Activated naive CD8-positive, alpha-beta T cell treated with anti-CD3 and anti-CD28 coated beads for 36 hours (primary cell): Measurements from ENCODE around the gene LIPC. TPM values are rescaled to one million over a fixed set of nuclear protein-coding genes. Genes with fewer than 3 reads are reported as not detected.

Experiments
- DNase-seq: peaks from one replicate; pipeline ENCODE4 v3.0.0; 2021
- H3K27ac Mint-ChIP-seq: one replicate; pipeline ENCODE4 v1.8.0; 2022; ENCODE audit warnings: mild to moderate bottlenecking, moderate library complexity, mixed read lengths
- H3K27me3 Mint-ChIP-seq: one replicate; pipeline ENCODE4 v1.8.0; 2022; ENCODE audit warnings: mild to moderate bottlenecking, mixed read lengths
- H3K36me3 Mint-ChIP-seq: one replicate; pipeline ENCODE4 v1.8.0; 2021; ENCODE audit warnings: mild to moderate bottlenecking, mixed read lengths
- H3K4me1 Mint-ChIP-seq: one replicate; pipeline ENCODE4 v1.8.0; 2021; ENCODE audit warnings: mixed read lengths
- H3K4me3 Mint-ChIP-seq: one replicate; pipeline ENCODE4 v1.8.0; 2022; ENCODE audit warnings: mild to moderate bottlenecking, moderate library complexity, mixed read lengths
- H3K9me3 Mint-ChIP-seq: one replicate; pipeline ENCODE4 v1.8.0; 2022; ENCODE audit warnings: mixed read lengths
- total RNA-seq, 2 experiments: library from RNA; stranded (reverse); gene quantifications; one replicate each; pipeline ENCODE4 v1.2.3, GENCODE V29; 2021

LIPC gene
- total RNA-seq, 2 experiments from 2014 or later = 1.5 to 1.8 TPM

GRCh38 chr15:58419803-58420524 lies 11.8 kb upstream of the LIPC start:
- peaks cover 23% of the 10 kb centered on the region for H3K4me1 Mint-ChIP-seq
- H3K4me3 Mint-ChIP-seq = no peak overlapping the region
- H3K27ac Mint-ChIP-seq = peak overlapping the region; percentile 82
- no peak for DNase-seq
- peaks cover 13% of the 10 kb centered on the region for H3K9me3 Mint-ChIP-seq
- H3K36me3 Mint-ChIP-seq = peaks cover 37% of the 10 kb centered on the region
- H3K27me3 Mint-ChIP-seq = no peaks in the 10 kb centered on the region

DNA sequence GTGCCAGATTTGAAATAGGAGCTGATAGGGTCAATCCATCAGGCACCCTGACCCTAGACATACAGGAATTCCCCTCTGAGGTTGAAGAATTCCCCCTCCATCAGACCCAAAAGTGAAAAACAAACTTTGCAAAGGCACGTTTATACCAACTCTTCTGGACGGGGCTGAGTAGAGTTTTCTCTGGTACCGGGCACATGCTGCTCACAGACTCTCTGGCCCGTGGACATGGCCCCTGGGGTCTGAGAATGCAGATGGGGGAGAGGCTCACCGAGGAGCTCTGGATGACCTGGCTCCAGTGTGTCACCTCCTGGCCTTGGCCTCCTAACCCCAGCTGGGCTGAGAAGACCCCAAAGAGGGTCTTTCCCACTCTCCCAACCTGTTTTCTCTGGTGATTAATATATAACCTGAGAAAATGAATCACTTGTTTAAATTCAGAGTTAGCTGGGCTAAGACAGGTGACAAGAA lies 11.2 kb upstream of the LIPC start:
- Mint-ChIP-seq H3K27ac (peak overlapping the region; percentile 82), H3K4me1 (peaks cover 23% of the 10 kb centered on the region), H3K27me3 (no peaks in the 10 kb centered on the region), H3K36me3 (peaks cover 33% of the 10 kb centered on the region), H3K4me3 (no peak overlapping the region), H3K9me3 (peaks cover 9% of the 10 kb centered on the region)
- peak; percentile 26 for DNase-seq

- Mint-ChIP-seq H3K4me3 (no peak overlapping the region), H3K27me3 (no peaks in the 10 kb centered on the region), H3K27ac (no peak overlapping the region), H3K36me3 (peaks cover 22% of the 10 kb centered on the region), H3K9me3 (no peaks in the 10 kb centered on the region), H3K4me1 (peaks cover 25% of the 10 kb centered on the region)
- DNase-seq = no peak
Observed at GRCh38 chr15:58423205-58423604, 8.6 kb upstream of the LIPC start.

- H3K4me1 Mint-ChIP-seq = peaks cover 25% of the 10 kb centered on the region
- H3K36me3 Mint-ChIP-seq = peaks cover 18% of the 10 kb centered on the region
- H3K27me3 Mint-ChIP-seq = no peaks in the 10 kb centered on the region
- DNase-seq = no peak
- H3K4me3 Mint-ChIP-seq = no peak overlapping the region
- no peaks in the 10 kb centered on the region for H3K9me3 Mint-ChIP-seq
- no peak overlapping the region for H3K27ac Mint-ChIP-seq
Observed at GRCh38 chr15:58423831-58424608, 7.8 kb upstream of the LIPC start.

- no peak for DNase-seq
- Mint-ChIP-seq H3K27ac (no peak overlapping the region), H3K4me1 (peaks cover 24% of the 10 kb centered on the region), H3K9me3 (no peaks in the 10 kb centered on the region), H3K27me3 (no peaks in the 10 kb centered on the region), H3K4me3 (no peak overlapping the region), H3K36me3 (peaks cover 13% of the 10 kb centered on the region)
Observed at GRCh38 chr15:58424722-58425121, 7.1 kb upstream of the LIPC start.

DNA sequence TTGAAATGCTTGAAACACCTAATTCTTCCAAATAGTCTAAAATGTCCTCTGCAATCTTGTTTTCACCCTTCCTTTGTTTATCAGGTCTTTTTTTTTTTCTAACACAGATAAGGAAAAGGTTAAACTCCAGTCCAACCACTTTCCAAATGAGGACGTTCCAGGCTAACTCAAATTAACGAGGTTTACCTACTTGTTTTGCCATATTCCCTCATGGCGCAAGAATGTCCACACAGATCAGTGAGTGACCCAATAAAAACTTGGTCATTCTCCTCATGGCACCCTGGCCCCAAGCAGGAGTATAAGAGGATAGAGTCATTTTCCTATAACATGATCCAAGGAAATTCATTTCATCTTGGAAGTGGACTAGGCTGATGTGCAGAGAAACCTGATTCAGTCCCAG lies 6.6 kb upstream of the LIPC start:
- H3K4me1 Mint-ChIP-seq = peaks cover 20% of the 10 kb centered on the region
- H3K27ac Mint-ChIP-seq = no peak overlapping the region
- H3K27me3 Mint-ChIP-seq = no peaks in the 10 kb centered on the region
- H3K9me3 Mint-ChIP-seq = no peaks in the 10 kb centered on the region
- no peak overlapping the region for H3K4me3 Mint-ChIP-seq
- H3K36me3 Mint-ChIP-seq = peaks cover 9% of the 10 kb centered on the region
- DNase-seq = no peak

GRCh38 chr15:58425834-58426233 lies 6.0 kb upstream of the LIPC start:
- Mint-ChIP-seq H3K27ac (no peak overlapping the region), H3K4me1 (peaks cover 13% of the 10 kb centered on the region), H3K27me3 (no peaks in the 10 kb centered on the region), H3K4me3 (no peak overlapping the region), H3K9me3 (no peaks in the 10 kb centered on the region), H3K36me3 (peaks cover 5% of the 10 kb centered on the region)
- DNase-seq = no peak

- H3K27ac Mint-ChIP-seq = no peak overlapping the region
- H3K4me1 Mint-ChIP-seq = peaks cover 8% of the 10 kb centered on the region
- no peak overlapping the region for H3K4me3 Mint-ChIP-seq
- no peak for DNase-seq
- no peaks in the 10 kb centered on the region for H3K27me3 Mint-ChIP-seq
- peaks cover 5% of the 10 kb centered on the region for H3K36me3 Mint-ChIP-seq
- no peaks in the 10 kb centered on the region for H3K9me3 Mint-ChIP-seq
Observed at GRCh38 chr15:58426501-58426900, 5.3 kb upstream of the LIPC start.

- Mint-ChIP-seq H3K27ac (no peak overlapping the region), H3K9me3 (no peaks in the 10 kb centered on the region)
Observed at GRCh38 chr15:58427987-58428386, 3.8 kb upstream of the LIPC start.

GRCh38 chr15:58430224-58430787 lies 1.5 kb upstream of the LIPC start:
- no peaks in the 10 kb centered on the region for H3K36me3 Mint-ChIP-seq
- H3K4me1 Mint-ChIP-seq = peaks cover 3% of the 10 kb centered on the region
- no peaks in the 10 kb centered on the region for H3K27me3 Mint-ChIP-seq
- H3K4me3 Mint-ChIP-seq = no peak overlapping the region
- DNase-seq = no peak
- H3K27ac Mint-ChIP-seq = no peak overlapping the region
- H3K9me3 Mint-ChIP-seq = no peaks in the 10 kb centered on the region

More at GRCh38 chr15:58427987-58428386, 3.8 kb upstream of the LIPC start:
- no peak for DNase-seq
- Mint-ChIP-seq H3K27me3 (no peaks in the 10 kb centered on the region), H3K4me1 (peaks cover 7% of the 10 kb centered on the region), H3K4me3 (no peak overlapping the region), H3K36me3 (peaks cover 5% of the 10 kb centered on the region)

DNA sequence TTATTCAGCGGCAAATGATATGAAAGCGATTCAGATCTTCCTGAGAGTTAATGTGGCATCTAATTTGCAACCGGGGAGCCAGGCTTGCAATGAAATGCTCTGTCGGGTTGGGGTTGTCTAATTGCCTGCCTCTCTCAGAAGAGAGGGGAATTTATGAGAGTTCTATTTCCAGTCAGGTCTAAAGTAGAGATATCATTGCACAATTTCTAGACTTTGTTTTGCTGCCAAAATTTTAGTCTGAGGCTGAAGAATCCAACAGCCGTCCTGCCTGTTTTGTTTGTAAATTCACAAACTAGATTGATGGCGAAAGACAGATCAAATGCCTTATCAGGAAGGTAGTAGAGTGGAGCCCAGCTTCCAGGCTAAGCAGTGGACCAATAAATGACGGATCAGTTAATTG lies 610 bp downstream of the LIPC start:
- Mint-ChIP-seq H3K27ac (no peak overlapping the region), H3K9me3 (no peaks in the 10 kb centered on the region), H3K27me3 (no peaks in the 10 kb centered on the region), H3K4me1 (peaks cover 2% of the 10 kb centered on the region), H3K4me3 (no peak overlapping the region), H3K36me3 (peaks cover 3% of the 10 kb centered on the region)
- no peak for DNase-seq

- H3K27ac Mint-ChIP-seq = no peak overlapping the region
- peaks cover 2% of the 10 kb centered on the region for H3K4me1 Mint-ChIP-seq
- no peak for DNase-seq
- peaks cover 3% of the 10 kb centered on the region for H3K36me3 Mint-ChIP-seq
- no peak overlapping the region for H3K4me3 Mint-ChIP-seq
- H3K9me3 Mint-ChIP-seq = no peaks in the 10 kb centered on the region
- no peaks in the 10 kb centered on the region for H3K27me3 Mint-ChIP-seq
Observed at GRCh38 chr15:58433597-58434333, 2.0 kb downstream of the LIPC start.

DNA sequence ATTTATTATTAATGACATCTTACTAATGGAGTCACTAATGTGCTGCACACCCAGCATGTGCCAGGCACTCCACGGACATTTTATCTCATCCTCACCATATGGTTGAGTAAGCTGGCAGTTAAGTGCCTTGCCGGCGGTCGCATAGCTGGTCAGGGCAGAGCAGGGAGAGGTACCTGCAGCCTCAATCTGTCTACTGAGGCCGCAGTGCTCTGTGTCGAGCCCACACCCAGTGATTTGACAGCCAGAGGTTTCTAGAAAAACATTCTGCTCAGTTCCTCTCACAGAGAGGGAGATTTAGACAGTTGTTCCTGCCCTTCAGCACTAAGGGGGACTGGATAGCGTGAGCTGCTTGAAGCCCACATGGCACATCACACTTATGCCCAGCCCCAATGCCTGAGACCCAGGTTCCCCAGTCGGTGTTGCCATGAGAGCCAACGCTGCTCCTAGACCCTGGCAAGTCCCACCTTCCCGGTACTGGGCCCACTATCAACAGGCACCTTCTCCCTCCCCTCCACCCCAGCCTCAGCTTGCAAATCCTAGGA lies 2.6 kb downstream of the LIPC start:
- peaks cover 3% of the 10 kb centered on the region for H3K36me3 Mint-ChIP-seq
- no peak overlapping the region for H3K4me3 Mint-ChIP-seq
- no peak overlapping the region for H3K27ac Mint-ChIP-seq
- peaks cover 2% of the 10 kb centered on the region for H3K4me1 Mint-ChIP-seq
- no peaks in the 10 kb centered on the region for H3K27me3 Mint-ChIP-seq
- no peaks in the 10 kb centered on the region for H3K9me3 Mint-ChIP-seq
- no peak for DNase-seq

DNA sequence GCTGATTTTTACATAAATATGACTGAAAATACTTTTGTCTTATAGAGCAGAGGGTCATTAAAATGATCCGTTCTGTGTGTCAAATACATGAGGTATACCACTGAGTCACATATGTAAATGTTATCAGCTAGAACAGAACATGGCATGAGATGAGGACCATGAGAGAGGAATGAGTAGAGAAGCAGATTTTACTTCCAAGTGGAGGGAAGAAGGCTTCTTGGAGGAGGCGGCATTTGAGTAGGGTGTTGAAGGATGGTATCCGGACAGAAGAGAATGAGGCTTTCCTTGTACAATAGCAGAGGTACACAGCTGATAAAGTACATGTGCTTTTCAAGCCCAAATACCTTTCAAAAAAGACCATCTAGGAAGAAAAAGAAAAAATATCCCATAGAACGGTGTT lies 4.8 kb downstream of the LIPC start:
- Mint-ChIP-seq H3K27me3 (no peaks in the 10 kb centered on the region), H3K9me3 (no peaks in the 10 kb centered on the region), H3K4me3 (no peak overlapping the region), H3K4me1 (peaks cover 18% of the 10 kb centered on the region), H3K36me3 (peaks cover 3% of the 10 kb centered on the region), H3K27ac (no peak overlapping the region)
- no peak for DNase-seq
